ENCODE measurements around the gene ZNF581.

Gene ZNF581

GRCh38 chr19:55687281-55688201, 44.1 kb downstream of the ZNF581 start:
- no peak overlapping the region for H3K27ac ChIP-seq
- no peak for DNase-seq (ENCODE audit: low spot score)
- TF ChIP-seq CTCF (IDR thresholded peaks at IDR 0.05): no peak
- H3K4me3 ChIP-seq: no peak overlapping the region

- Histone ChIP-seq H3K27ac (no peak overlapping the region), H3K4me3 (no peak overlapping the region)
- no peak for TF ChIP-seq CTCF (IDR thresholded peaks at IDR 0.05)
- no peak for DNase-seq (ENCODE audit: low spot score)
These were observed 45.2 kb downstream of the ZNF581 start for GRCh38 chr19:55688422-55689218.

- H3K27ac ChIP-seq: no peak overlapping the region
- no peak overlapping the region for H3K4me3 ChIP-seq
- no peak for DNase-seq (ENCODE audit: low spot score)
- no peak for TF ChIP-seq CTCF (IDR thresholded peaks at IDR 0.05)
These were observed 46.1 kb downstream of the ZNF581 start for GRCh38 chr19:55689411-55690108.

GRCh38 chr19:55690109-55690768, 46.8 kb downstream of the ZNF581 start:
- TF ChIP-seq CTCF (IDR thresholded peaks at IDR 0.05): no peak
- Histone ChIP-seq H3K4me3 (no peak overlapping the region), H3K27ac (no peak overlapping the region)
- DNase-seq (ENCODE audit: low spot score): no peak

- no peak overlapping the region for H3K27ac ChIP-seq
- TF ChIP-seq CTCF (IDR thresholded peaks at IDR 0.05): no peak
- no peak for DNase-seq (ENCODE audit: low spot score)
- no peak overlapping the region for H3K4me3 ChIP-seq
These were observed 47.5 kb downstream of the ZNF581 start for GRCh38 chr19:55690769-55691545.

All from coronary artery (tissue), 2 donors.